Gastrocnemius medialis (tissue), 4 donors: ENCODE data around the gene ZNF407.

ENCODE experiments used
- CTCF ChIP-seq, 5 experiments: fragments of 450-650 bp in 3 of 5; fragments of 200-600 bp in 2 of 5; sonication (generic) in 2 of 5; IDR thresholded peaks in 4 of 5; conservative IDR thresholded peaks in 1 of 5; 1 replicate in 4 of 5; 2 replicates in 1 of 5; pipeline ENCODE4 v1.5.1; 2016 to 2019; ENCODE audit warnings: antibody characterized with exemption in 5 of 5, mild to moderate bottlenecking in 3 of 5, moderate library complexity in 3 of 5
- POLR2A ChIP-seq, 2 donors: fragments of 450-650 bp; IDR thresholded peaks; one replicate each; pipeline ENCODE4 v1.6.1; 2017; ENCODE audit warnings: antibody characterized with exemption in 2 of 2, mild to moderate bottlenecking in 2 of 2, moderate library complexity in 2 of 2

GRCh38 chr18:74715306-74715705, 117.6 kb downstream of the ZNF407 start:
- TF ChIP-seq CTCF (IDR thresholded peaks at IDR 0.05 in 4 of 5, conservative IDR thresholded peaks at IDR 0.05 in 1 of 5) (no peak), POLR2A (IDR thresholded peaks at IDR 0.05) (no peak)
